Measurements from ENCODE around the gene KDM3A.

DNA sequence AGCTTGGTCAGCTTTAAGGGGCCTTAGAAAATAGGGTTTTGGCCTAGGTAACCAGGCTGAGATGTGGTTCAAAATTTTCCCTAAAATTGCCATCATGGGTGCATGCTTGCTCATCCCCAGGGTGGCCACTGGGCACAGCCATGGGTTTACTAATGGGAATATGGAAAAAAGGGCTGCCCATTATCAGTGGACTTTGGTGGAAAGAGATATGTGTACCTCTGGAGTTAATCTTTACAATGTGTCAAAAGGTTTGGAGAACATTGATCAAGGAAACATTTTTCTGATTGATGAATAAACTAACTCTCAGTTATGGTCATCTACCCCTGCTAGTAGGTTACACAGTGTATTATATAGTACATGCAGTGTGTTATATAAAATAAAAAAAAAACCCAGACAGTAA is 13.1 kb downstream of the KDM3A start:
- no peak for TF ChIP-seq POLR2A (IDR thresholded peaks at IDR 0.05; ENCODE audit: low read length)
- no peak for TF ChIP-seq GATA1 (IDR thresholded peaks at IDR 0.05; ENCODE audit: low read depth, low read length)
